ENCODE measurements around the gene RBM46.

DNA sequence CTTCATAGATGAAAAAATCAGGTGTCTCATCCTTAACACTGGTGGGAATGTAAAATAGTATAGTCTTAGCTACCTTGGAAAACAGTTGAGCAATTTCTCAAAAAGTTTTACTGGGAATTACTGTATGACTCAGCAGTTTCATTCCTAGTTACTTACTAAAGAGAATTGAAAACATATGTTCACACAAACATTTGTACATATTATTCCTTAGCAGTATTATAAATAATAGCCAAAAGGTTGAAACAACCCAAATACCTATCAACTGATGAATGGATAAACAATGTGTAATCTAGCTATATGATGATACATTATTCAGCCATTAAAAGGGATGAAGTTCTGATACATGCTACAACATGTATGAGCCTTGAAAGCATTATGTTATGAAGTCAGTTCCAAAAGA is 41.7 kb downstream of the RBM46 start:
- TF ChIP-seq EZH2 (IDR thresholded peaks at IDR 0.05; ENCODE audit: insufficient read depth, poor library complexity, severe bottlenecking) (no peak), EZH2phosphoT487 (IDR thresholded peaks at IDR 0.05; ENCODE audit: insufficient read depth, low read depth) (no peak)
